ENCODE measurements around the gene FADS2. TPM values are rescaled to one million over a fixed set of nuclear protein-coding genes. Genes with fewer than 3 reads are reported as not detected.

FADS2 gene
- total RNA-seq, 1 donor from 2014 or later, result 232 TPM

DNA sequence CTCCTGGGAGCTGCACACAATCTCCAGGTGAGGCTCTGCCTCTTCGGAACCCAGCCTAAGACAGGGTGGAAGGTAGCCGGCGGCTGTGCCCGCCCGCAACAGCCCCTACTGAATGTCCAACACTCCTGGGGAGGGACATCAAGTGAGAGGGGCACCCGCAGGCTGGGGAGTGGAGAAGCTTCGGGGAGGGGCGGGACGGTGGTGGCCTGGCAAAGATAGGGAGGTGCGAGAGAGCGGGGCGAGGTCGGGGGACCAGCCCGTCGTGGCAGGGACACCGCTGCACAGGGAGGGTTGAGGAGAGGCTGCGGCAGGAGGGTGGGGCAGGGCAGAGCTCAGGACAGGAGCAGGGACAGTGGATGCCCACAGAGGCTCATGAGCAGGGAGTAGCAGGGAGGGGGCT is 72.2 kb downstream of the FADS2 start:
- intact Hi-C loops (cut with micrococcal nuclease), result no loop called here

DNA sequence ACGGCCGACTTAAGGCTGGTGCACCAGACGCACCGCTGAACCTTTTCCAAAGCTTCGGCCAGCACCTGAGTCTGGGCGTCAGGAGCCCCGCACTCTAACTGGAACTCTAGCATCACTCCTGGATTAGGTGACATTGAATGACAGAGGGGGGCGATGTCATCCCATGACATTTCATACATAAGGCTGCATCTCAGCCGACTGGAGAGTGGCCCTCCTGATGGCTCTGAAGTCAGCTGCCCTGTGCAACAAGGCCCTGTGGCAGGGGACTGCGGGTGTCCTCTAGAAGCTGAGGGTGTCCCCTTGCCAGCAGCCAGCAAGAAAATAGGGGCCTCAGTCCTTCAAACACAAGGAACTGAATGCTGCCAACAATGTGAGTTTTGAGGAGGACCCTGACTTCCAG is 73.3 kb downstream of the FADS2 start:
- intact Hi-C loops (cut with micrococcal nuclease), result no loop called here

DNA sequence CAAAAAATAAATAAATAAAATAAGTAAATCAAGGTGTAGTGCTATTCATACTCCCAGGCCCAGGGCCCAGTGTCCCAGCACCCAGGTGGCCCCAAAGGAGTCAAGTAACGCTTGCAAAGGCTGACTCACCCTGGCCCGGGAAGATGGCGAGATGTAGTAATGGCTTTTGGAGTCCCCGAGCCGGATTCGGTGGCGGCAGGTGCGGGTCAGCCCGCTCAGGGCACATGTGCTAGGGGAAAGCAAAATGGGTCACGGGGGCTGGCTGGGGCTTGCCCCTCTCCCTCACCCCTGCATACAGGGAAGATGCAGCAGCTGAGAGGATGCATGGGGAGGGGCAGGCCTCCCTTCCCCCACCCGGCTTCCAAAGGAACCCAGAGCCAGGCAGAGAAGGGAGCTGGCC is 74.2 kb downstream of the FADS2 start:
- intact Hi-C loops (cut with micrococcal nuclease), result no loop called here

DNA sequence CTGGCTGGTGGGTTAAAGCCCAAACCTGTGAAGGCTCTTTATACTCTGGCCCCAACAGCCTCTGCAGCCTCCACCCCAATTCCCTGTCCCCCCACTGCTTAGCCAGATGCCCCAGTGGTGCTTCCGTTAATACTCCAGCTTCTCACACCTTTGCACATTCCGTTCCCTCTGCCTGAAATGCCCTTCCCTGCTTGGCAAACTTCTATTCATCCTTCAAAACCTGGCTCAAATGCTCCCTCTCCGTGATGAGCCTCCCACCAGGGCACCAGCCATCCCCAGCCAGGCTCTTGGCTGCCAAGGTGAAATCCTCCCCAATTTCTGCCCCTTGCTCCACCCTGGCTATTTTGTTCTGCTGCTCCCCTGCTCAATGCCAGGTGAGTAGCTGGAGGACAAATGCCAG is 75.7 kb downstream of the FADS2 start:
- intact Hi-C loops (cut with micrococcal nuclease), result no loop called here

DNA sequence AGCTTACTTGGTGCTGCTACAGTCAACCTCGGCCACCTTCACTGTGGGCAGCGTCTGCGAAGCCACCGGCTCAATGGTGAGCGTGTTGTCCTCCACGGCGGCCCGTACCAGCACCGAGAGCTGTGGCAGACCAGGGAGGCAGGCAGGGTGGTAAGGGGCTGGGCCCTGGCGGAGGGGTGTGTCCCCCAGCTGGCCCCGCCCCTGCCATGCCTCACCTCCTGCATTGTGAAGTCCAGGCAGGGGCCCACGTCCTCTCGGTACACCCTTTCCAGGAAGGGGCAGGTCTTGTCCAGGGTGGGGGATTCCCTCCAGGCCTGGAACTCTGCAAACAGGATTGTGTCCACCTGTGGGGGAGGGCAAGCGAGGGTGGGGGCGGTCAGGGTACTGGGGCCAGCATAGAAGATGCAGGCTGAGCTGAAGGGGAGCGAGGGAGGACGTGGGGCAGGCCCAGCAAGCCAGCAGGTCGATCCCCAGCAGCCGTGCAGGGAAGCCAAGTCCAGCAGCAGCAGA is 76.5 kb downstream of the FADS2 start:
- intact Hi-C loops (cut with micrococcal nuclease), result no loop called here

DNA sequence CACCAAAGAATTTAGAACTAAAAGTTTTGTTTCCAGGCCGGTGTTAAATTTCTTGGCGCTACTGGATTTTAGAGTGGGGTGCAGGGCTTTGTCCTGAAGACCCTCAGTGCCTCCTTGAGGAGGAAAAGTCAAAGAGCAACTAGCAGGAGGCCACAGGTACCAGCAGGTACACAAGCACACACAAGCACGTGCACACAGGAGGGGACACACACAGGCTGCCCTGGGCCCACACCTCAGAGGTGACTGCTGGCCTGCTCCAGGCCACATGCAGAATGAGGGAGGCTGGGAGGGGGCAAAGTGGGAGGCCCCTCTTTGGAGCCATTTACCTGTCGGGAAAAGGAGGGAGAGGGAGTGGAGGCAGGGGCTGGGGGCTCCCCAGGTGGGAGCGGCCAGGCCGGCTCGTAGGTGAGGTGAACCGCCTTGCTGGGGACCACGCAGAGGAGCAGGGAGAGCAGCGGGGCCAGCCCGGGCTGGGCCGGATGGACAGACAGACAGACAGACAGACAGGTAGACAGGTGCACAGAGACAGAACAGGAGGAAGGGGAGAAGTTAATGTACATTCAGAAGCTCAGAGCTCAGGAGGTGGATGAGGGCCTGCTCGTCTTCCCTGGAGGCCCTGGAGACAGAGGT is 77.1 kb downstream of the FADS2 start:
- intact Hi-C loops (cut with micrococcal nuclease), result no loop called here

DNA sequence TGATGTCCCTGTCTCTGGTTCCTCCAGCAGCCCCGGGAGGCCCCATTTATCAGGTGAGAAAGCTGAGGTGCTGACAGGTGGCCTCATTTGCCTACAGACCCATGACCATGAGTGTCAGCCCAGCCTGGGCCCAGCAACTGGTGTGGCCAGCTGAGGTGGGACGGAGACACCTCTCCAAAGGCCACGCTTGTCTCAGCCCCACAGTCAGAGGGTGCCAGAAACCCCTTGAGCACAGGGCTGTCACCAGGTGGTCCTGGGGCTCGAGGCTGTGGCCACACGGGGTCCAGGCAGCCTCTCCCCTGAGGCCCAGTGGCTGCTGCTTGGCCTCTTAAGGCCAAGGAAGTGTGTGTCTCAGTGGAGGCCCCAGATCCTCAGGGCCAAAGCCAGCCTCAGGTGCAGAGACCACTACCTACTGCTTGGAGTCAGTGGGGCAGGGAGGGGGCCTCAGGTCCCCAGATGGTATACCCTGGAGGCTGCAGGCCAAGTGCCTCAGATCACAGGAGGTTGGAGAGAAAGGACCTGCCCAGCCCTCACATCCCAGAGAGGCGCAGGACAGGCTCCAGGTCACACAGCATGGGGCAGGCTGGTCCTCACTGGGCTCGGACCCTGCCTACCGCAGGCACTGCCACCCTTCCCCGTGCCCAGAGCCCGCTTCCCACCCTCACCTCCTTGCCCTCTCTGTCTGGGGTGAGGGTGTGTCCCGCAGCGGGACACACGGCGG is 77.9 kb downstream of the FADS2 start:
- intact Hi-C loops (cut with micrococcal nuclease), result no loop called here

DNA sequence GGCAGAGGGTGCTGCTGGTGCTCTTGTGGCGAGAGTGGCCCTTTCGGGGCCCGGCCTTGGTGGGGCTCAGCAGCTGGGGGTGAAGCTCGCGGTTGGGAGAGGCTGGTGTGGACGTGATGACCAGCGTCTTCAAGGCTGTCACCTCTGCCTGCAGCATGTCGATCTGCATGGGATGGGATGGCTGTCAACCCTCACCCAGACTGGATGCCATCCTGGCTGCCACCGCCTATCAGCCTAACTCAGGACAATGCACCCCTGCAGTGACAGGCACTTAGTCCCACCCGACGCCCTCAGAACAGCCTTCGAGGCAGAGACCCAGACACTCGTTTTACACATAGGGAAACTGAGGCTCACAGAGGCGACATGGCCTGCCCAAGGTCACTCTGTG is 78.4 kb downstream of the FADS2 start:
- intact Hi-C loops (cut with micrococcal nuclease), result no loop called here

DNA sequence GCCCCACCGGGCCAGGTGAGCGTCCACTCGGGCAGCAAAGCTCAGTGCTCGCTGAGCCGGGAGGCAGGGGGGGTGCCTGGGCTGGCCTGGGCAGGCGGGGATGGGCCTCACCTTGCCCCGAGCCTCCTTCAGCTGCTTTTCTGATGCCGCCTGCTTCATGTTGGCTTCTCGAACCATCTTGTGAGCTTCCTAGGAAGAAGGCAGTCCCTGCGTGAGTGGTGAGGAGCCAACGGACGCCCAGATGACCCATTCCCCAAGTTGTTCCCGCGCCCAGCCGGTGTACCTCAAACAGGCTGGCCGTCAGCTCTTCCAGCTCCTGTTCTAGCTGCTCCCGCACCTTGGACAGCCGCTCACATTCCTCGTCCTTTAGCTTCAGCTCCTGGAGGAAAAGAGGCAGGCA is 79.2 kb downstream of the FADS2 start:
- intact Hi-C loops (cut with micrococcal nuclease), result no loop called here

DNA sequence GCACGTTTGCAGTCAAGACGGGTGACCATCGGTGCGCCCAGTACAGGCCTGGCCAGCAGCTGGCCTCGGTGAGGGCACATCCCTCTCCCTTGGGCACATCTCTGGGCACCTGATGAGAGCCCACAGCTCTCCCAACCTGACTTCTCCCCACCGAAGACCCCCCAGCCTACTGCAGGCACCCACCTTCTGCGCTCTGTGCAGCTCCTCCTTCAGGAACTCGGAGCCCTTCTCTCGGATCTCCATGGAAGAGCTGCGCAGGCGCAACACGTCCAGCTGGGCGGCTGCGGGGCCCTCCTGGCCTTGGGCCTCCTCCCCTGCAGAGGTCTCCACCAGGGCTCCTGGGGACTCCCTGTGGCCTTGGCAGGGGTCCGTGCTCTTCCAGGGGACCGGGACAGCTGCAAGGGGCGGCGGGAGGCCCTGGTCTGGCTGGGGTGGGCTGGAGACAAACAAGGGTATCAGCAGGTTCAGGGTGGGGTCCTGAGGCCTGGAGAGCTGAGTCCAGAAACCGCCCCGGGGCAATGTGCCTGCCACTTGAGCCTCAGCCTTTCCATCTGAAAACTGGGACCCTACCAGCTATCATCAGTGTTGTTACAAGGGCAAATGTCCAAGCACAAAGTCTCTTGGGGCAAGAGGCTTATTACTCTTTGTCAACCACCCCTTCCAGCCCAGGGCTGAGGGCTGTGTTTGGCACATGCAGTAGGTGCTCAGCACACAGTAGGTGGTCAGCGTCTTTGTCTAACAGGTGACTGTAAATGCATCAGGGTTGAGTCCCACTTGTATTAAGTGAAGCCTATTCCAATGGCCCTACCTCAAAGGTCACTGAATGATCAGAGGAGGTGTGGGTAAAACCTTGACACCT is 80.0 kb downstream of the FADS2 start:
- intact Hi-C loops (cut with micrococcal nuclease), result no loop called here

DNA sequence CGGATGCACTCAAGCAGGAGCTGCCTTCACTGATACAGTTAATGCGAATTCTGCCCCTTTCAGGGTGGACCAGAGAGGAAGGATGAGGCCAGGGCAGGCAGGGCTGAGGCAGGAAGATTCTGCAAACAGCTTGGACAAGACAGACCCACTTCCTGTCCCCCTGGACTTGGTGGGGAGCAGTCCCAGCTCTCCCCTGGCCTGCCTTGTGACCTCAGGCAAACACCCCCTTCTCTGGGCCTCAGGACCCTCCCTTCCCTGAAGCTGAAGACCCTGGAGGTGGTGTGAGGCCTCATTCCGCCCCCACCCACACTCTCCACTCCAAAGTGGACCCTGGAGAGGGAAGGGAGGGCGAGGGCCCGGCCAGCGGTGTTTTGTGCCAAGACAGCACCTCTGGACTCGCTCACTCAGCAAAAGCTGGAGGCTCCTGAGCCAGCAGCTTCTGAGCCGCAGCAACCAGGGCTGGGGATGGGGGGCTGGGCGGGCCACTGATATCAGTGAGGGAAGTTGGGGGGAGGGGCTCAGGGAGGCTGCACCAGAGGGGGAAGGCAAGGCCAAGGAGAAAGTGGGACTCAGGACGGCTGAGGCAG is 80.7 kb downstream of the FADS2 start:
- intact Hi-C loops (cut with micrococcal nuclease), result no loop called here

DNA sequence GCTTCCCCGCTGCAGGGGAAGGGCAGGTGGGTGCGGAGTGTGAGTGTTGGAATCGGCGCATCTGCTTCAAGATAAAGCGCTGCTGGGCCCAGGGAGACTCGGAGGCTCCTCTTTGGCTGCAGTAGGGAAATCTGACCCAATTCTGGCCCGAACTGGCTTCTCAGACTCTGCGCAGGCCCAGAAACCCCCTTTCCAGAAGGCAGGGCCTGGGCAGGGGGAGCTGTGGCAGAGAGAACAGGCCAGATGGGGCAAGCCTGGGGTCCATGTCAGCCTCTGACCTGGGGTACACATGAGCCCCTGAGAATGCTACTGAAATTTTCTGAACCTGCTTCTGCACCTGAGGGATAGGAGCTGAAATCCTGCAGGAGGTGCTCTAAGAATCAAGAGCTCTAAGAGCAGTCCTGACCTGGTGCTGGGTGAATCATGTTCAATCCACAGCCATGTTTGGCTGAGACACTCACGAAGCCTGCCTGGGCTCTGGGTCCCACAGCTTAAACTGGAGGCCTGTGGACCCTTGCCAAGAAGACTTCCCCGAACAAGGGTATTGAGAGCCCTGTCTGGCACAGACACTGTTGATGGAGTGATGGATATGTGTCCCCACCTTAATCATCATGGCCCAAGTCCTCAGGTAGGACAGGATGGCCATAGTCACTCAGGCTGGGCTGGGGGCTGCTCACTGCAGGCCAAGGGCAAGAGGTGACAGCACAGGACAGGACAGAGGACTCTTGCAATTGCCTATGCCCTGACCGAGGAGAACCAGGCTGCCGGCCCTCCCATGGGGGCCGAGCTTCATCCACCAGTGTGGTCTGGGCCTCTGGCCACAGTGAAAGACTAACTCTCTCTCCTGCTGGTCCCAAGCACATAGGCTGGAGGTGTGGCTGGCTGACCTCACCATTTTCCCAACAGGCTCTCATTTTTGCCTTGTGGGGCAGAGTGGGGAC is 82.4 kb downstream of the FADS2 start:
- intact Hi-C loops (cut with micrococcal nuclease), result no loop called here

DNA sequence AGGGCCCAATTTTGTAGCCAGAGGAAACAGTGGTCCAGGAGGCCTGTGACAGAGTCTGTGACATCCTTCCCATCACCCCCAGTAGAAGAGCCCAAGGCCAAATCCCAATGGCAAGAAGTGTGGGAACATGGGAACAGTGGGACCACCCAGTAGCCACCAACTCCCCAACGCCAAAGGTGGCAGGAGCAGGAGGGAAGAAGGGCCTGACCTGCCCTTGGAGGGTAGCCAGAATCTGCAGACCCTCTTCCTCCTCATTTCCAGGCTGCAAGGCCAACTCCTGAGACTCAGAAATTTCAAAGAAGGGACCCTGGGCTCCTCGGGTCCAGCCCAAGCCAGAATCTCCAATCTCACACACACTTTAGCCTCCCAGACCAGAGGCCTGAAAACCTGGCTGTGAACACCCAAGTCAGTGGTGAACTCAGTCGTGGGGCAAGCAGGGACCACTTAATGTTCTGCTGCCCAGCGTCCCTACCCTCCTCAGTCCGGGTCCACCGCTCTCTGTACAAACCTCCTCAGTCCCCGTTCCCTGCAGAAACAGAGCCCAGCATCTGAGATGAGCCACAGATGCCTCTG is 83.1 kb downstream of the FADS2 start:
- intact Hi-C loops (cut with micrococcal nuclease), result no loop called here

DNA sequence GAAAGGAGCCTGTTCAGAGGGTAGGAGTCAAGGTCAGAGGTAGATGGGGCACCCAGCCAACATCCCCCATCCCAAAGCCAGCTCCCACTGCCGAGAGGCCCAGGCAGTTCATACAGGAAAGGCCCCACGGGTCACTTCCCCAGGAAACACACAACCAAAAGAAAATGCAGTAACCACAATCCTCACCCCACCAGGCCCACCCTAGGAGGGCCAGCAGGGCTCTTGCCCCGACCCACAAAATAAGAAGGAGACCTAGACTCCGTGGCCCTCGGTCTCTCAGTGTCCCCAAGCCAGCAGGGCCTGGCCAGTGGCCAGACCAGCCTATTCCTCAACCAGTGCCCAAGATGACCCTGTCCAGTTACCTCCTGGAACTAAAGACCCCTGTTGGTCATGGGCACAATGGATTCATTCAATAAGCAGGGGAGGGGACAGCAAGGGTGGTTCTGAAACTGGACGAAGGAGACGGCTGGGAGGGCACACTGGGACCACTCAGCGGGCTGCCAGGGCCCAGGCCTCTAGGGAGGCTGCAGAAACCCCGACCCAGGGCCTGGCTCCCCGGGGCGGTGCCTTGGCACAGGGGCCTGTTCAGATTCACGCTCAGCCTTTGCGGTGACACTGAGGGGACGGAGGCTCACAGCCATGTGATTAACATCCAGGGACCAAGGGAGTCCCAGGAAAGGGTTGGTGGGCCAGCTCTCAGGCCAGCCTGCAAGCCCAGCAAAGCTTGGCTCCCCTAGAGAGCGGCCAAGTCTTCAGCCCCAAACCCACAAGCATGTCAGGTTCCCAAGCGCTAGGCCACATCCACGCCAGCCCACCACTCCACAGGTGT is 83.8 kb downstream of the FADS2 start:
- intact Hi-C loops (cut with micrococcal nuclease), result no loop called here

DNA sequence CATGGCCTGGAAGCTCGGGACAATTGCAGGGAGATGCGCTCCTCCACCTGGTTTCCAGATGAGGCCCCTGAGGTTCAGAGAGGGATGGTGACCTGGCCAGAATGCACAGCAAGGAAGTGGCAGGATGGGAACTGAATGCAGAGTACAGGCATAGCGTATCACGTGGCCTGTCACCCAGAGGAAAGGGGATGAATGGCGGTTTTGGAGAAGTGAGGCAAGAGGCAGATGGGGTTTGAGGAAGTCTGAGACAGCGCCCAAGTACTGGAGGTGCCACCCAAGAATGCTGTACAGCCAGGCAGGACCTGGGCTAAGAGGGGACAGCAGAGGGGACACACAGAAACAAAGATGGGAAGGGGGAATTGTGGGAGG is 84.4 kb downstream of the FADS2 start:
- intact Hi-C loops (cut with micrococcal nuclease), result no loop called here

DNA sequence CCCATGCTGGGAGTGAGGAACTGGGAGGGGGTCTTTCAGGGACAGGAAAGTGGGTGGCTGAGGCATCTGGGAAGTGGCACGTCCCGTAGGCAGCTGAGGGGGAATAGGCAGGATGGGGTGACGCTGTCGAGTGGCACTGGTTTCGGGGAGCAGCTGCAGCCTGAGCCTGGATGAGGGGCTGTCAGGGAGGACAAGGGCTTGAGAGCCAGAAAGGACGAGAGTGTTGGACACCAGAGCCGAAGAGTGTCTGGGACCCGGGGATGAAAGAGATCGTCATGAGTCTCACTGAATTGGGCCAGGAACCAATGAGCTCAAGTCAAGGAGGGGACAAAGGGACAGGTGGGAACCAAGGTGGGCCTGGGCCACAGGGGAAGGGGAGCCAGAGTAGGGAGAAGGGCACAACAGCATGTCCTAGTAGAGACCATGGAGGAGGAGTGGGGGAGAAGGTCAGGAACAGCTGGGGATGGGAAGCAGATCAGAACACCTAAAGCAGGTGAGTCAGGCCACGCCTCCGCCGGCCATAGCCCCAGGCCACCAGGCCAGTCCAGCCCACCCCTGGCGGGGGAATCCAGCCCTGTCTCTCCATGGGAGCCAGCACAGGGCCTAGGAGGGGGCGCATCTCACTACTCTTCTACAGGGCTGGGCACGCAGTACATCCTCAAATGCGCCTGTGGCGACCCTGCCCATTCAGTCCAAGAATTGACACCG is 85.0 kb downstream of the FADS2 start:
- intact Hi-C loops (cut with micrococcal nuclease), result no loop called here

DNA sequence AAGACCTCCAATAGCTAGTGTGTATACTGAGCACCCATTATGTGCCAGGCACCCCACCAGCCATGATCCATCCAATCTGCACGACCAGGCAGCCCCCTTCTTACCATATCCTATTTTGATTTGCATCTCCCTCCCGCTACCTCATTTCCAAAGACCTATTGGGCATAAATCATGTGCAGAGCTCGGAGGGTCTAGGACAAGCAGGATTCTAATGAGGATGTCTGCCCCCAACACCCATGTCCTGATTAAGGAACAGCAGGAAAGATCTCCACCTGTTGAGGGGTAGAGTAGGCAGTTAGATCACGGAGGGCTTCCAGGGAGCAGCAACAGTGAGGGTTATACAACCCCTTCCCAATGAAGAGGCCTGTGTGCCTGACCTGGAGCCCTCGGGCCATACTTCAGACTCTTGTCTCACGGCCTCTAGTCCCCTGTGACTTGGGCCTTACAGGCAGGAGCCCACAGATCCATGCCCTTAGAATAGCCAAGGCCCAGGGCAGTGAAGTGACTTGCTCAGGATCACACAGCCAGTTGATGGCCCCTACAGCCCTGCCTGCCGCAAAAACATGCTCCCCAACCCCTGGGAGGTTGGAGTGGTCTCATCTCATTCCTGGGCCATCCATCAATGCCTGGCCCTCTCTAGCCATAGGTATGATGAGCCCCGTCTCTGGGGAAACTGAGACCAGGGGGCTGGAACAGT is 85.7 kb downstream of the FADS2 start:
- intact Hi-C loops (cut with micrococcal nuclease), result no loop called here

DNA sequence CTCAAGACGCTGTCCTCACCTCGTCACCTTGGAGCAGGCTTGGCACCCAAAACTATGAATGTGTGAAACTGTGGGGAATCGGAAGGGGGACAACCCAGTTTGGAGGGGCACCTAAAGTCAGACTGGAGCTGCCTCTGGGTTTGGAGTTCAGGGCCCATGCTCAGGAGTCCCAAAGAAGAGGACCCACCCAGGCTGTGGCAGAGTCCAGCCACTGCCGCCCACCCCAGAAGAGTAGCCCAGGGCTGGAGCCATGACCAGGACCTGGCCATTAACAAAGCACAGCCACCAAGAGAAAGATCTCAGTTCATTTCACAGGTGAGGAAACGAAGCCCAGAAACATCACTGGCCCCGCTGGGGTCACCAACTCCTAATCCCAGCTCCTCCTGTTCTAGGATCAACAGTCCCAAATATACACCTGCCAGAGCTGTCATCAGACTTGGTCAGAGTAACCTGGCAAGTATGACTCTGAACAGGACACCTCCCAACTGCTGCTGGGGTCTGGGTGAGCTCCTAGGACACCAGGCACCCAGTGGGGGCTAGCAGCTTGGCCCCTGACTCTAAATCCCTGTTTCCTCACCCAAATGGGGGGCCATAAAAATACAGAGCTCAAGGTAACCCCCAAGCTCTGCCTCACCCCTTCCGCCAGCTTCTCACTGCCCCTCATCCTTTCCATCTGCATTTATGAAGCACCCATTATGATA is 86.5 kb downstream of the FADS2 start:
- intact Hi-C loops (cut with micrococcal nuclease), result no loop called here
